Measurements from ENCODE around the gene LRP1B.

Gene LRP1B

GRCh38 chr2:141791521-141791920 lies 339.3 kb downstream of the LRP1B start:
- Histone ChIP-seq H3K9ac (no peak overlapping the region), H3K27ac (no peak overlapping the region), H4K20me1 (ENCODE audit: insufficient read depth) (no peaks in the 10 kb centered on the region), H3K36me3 (ENCODE audit: insufficient read depth) (no peaks in the 10 kb centered on the region), H3K79me2 (ENCODE audit: insufficient read depth, low read depth) (no peaks in the 10 kb centered on the region), H3K4me3 (IDR thresholded peaks at IDR 0.05; ENCODE audit: insufficient read depth, low read depth, low read length) (no peak overlapping the region), H3K4me1 (ENCODE audit: low read depth, poor library complexity, severe bottlenecking) (no peaks in the 10 kb centered on the region), H3K27me3 (ENCODE audit: insufficient read depth, low read depth) (no peaks in the 10 kb centered on the region), H3K4me2 (no peak overlapping the region), H2AFZ (ENCODE audit: low read depth) (no peak overlapping the region)
- TF ChIP-seq CTCF (conservative IDR thresholded peaks at IDR 0.05; ENCODE audit: low read depth, low read length), result no peak

- Histone ChIP-seq H3K4me3 (IDR thresholded peaks at IDR 0.05; ENCODE audit: insufficient read depth, low read depth, low read length) (no peak overlapping the region), H3K36me3 (ENCODE audit: insufficient read depth) (no peaks in the 10 kb centered on the region), H3K79me2 (ENCODE audit: insufficient read depth, low read depth) (no peaks in the 10 kb centered on the region), H3K4me2 (no peak overlapping the region), H2AFZ (ENCODE audit: low read depth) (no peak overlapping the region), H3K27ac (no peak overlapping the region), H4K20me1 (ENCODE audit: insufficient read depth) (no peaks in the 10 kb centered on the region), H3K27me3 (ENCODE audit: insufficient read depth, low read depth) (no peaks in the 10 kb centered on the region), H3K9ac (no peak overlapping the region), H3K4me1 (ENCODE audit: low read depth, poor library complexity, severe bottlenecking) (no peaks in the 10 kb centered on the region)
- no peak for TF ChIP-seq CTCF (conservative IDR thresholded peaks at IDR 0.05; ENCODE audit: low read depth, low read length)
Measured at GRCh38 chr2:141782574-141782973, 348.2 kb downstream of the LRP1B start.

GRCh38 chr2:141778315-141778835 lies 352.4 kb downstream of the LRP1B start:
- Histone ChIP-seq H3K36me3 (ENCODE audit: insufficient read depth) (no peaks in the 10 kb centered on the region), H3K9ac (no peak overlapping the region), H3K79me2 (ENCODE audit: insufficient read depth, low read depth) (no peaks in the 10 kb centered on the region), H4K20me1 (ENCODE audit: insufficient read depth) (no peaks in the 10 kb centered on the region), H3K4me3 (IDR thresholded peaks at IDR 0.05; ENCODE audit: insufficient read depth, low read depth, low read length) (no peak overlapping the region), H3K4me2 (no peak overlapping the region), H3K27ac (no peak overlapping the region), H3K27me3 (ENCODE audit: insufficient read depth, low read depth) (no peaks in the 10 kb centered on the region), H2AFZ (ENCODE audit: low read depth) (no peak overlapping the region), H3K4me1 (ENCODE audit: low read depth, poor library complexity, severe bottlenecking) (no peaks in the 10 kb centered on the region)
- no peak for TF ChIP-seq CTCF (conservative IDR thresholded peaks at IDR 0.05; ENCODE audit: low read depth, low read length)

- H3K9ac ChIP-seq, result no peak overlapping the region
- peaks cover 5% of the 10 kb centered on the region for H3K4me1 ChIP-seq (ENCODE audit: low read depth, poor library complexity, severe bottlenecking)
- no peaks in the 10 kb centered on the region for H4K20me1 ChIP-seq (ENCODE audit: insufficient read depth)
- H3K27me3 ChIP-seq (ENCODE audit: insufficient read depth, low read depth), result no peaks in the 10 kb centered on the region
- no peaks in the 10 kb centered on the region for H3K79me2 ChIP-seq (ENCODE audit: insufficient read depth, low read depth)
- H3K4me3 ChIP-seq (IDR thresholded peaks at IDR 0.05; ENCODE audit: insufficient read depth, low read depth, low read length), result no peak overlapping the region
- no peaks in the 10 kb centered on the region for H3K36me3 ChIP-seq (ENCODE audit: insufficient read depth)
- TF ChIP-seq CTCF (conservative IDR thresholded peaks at IDR 0.05; ENCODE audit: low read depth, low read length), result no peak
- no peak overlapping the region for H3K4me2 ChIP-seq
- no peak overlapping the region for H3K27ac ChIP-seq
- H2AFZ ChIP-seq (ENCODE audit: low read depth), result no peak overlapping the region
Measured at GRCh38 chr2:141770530-141770929, 360.3 kb downstream of the LRP1B start.

All from KMS-11 (cell line).